RWPE1 (cell line): ENCODE data around the gene GTF2H4.
"Not testable (repeated sequence)": the region's sequence is repeated elsewhere in the genome, so short reads cannot be mapped to it uniquely, and the experiment has no call there.

ENCODE experiments used
- CTCF ChIA-PET: fragments of 350-600 bp; sonication (Branson Sonifier 250); formaldehyde crosslinking; extraction: SDS; loops from one replicate; lab custom pipeline; 2021; lab: Yijun Ruan, JAX
- POLR2A ChIA-PET: fragments of 400-600 bp; formaldehyde crosslinking; extraction: SDS; loops from one replicate; lab custom pipeline; 2020; ENCODE audit warnings: antibody characterized with exemption; ENCODE audit not compliant: low non-redundant PET; lab: Yijun Ruan, JAX
- DNase-seq: peaks from one replicate; pipeline ENCODE4 v3.0.0; 2012; ENCODE audit warnings: low spot score
- H3K27ac ChIP-seq: fragments of 450-650 bp; 2 replicates; pipeline ENCODE4 v1.5.1; 2017
- CTCF ChIP-seq: fragments of 450-650 bp; conservative IDR thresholded peaks from 2 replicates; pipeline ENCODE4 v1.5.1; 2017; ENCODE audit warnings: low read depth, mild to moderate bottlenecking

Gene GTF2H4

GRCh38 chr6:30902709-30903108, 5.3 kb upstream of the GTF2H4 start:
- no peak for TF ChIP-seq CTCF
- POLR2A ChIA-PET: interaction anchor here (1.0 kb wide), 1 partner anchor 10 kb away, joined by 6 read pairs; no protein-coding TSS in a partner anchor
- peak overlapping the region; percentile 58 for H3K27ac ChIP-seq
- CTCF ChIA-PET: interaction anchor here (0.5 to 0.7 kb wide), 2 partner anchors 79 to 154 kb away, joined by 3 to 4 read pairs; no protein-coding TSS in a partner anchor
- DNase-seq: no peak

- peak overlapping the region; percentile 13; the same call in 1 of the 2 replicates for H3K27ac ChIP-seq
- ChIA-PET CTCF (interaction anchor here (0.7 kb wide), 1 partner anchor 78 kb away, joined by 4 read pairs; no protein-coding TSS in a partner anchor), POLR2A (no interaction called here)
- no peak for TF ChIP-seq CTCF
- no peak for DNase-seq
These were observed 4.8 kb upstream of the GTF2H4 start for GRCh38 chr6:30903236-30903635.

DNA sequence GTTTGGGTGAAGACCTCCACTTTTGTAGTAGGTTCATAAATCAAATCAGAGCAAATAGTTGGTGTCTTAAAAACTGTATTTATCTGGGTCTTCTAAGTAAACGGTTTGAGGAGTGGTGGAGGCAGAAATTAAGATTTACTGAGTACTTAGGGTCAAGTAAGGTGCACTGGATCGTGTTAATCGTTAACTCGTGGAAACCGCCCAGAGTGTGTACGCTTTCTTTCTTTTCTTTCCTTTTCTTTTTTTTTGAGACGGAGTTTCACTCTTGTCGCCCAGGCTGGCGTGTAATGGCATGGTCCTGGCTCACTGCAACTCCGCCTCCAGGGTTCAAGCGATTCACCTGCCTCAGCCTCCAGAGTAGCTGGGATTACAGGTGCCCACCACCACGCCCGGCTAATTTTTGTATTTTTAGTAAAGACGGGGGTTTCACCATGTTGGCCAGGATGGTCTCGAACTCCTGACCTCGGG, 683 bp upstream of the GTF2H4 start:
- DNase-seq, CTCF ChIA-PET: not testable (repeated sequence)
- POLR2A ChIA-PET: interaction anchor here (0.6 to 0.9 kb wide), 2 partner anchors 21 to 22 kb away, joined by 3 to 5 read pairs; no protein-coding TSS in a partner anchor
- peak overlapping the region; percentile 69 for H3K27ac ChIP-seq

DNA sequence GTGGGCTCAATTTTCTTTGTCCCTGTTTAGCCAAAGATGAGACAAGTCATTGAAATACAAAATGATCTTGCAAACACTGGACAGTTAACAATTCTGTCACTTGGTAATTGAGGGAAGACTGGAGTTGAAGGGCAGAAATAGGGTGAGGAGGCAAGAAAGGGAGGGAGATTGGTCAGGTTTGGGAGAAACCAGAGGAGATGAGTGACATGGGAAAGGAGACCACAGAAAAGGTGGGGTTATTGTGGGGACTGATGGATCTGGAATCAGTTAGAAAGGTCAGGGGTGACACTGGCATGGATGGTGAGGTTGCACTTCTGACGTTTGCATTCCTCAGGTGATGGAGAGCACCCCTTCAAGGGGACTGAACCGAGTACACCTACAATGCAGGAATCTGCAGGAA, 693 bp downstream of the GTF2H4 start:
- peak overlapping the region; percentile 69 for H3K27ac ChIP-seq
- no peak for DNase-seq
- CTCF ChIA-PET: no interaction called here
- TF ChIP-seq CTCF: no peak
- POLR2A ChIA-PET: no interaction called here

DNA sequence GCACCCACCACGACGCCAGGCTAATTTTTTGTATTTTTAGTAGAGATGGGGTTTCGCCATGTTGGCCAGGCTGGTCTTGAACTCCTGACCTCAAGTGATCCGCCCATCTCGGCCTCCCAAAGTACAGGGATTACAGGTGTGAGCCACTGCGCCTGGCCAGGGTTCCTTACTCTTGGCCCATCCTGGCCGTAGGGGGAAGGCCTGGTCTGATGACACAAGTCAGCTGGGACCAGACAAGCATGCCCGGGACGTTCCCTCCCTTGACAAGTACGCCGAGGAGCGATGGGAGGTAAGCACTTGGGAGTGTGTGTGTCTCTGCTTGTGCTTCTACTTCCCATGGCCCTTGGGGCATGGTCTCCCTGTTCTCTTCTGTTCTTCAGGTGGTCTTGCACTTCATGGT, 2.5 kb downstream of the GTF2H4 start:
- DNase-seq, CTCF ChIA-PET: not testable (repeated sequence)
- peak overlapping the region; percentile 13; the same call in 1 of the 2 replicates for H3K27ac ChIP-seq
- POLR2A ChIA-PET: interaction anchor here (1.2 kb wide), 1 partner anchor 27 kb away, joined by 4 read pairs; the partner anchor contains the start of gene DDR1

DNA sequence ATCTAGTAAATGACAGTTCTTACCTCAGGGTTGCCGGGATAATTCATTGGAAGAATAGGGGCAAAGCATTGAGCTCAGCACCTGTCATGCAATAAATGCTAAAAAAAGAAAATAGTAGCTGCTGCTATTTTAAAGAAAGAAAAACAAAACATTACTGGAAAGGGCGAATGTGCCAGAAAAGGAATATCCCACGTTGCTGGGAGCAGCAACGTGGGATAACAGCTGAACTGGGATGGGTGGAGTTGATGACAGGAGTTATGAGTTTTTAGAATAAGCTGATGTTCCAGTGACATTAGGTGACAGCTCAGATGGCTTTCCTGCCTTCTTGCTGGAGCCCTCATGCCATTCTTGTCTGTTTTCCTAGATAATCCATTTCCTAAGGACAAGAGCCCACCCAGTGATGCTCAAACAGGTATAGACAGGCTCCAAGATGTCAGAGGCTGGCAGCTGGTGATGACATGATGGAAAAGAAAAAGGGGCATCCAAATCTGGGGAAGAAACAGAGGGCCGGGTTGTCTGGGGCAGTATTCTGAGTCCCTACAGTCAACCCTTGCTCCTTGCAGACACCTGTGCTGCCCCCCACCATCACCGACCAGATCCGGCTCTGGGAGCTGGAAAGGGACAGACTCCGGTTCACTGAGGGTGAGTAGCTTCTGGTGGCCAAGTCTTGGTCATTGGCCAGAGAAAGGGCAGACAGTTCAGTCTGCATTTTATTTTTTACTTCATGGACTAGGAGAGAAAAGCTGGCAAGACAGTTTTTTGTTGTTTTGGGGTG, 4.9 kb downstream of the GTF2H4 start:
- peak overlapping the region; percentile 87 for H3K27ac ChIP-seq
- TF ChIP-seq CTCF: no peak
- POLR2A ChIA-PET: interaction anchor here (1.1 to 1.4 kb wide), 4 partner anchors 11 to 90 kb away, joined by 3 to 6 read pairs (median 4); no protein-coding TSS in a partner anchor
- no peak for DNase-seq
- CTCF ChIA-PET: interaction anchor here (0.6 to 3.9 kb wide), 9 partner anchors 16 to 279 kb away, joined by 3 to 29 read pairs (median 4); partner anchors contain the start of gene MUCL3

DNA sequence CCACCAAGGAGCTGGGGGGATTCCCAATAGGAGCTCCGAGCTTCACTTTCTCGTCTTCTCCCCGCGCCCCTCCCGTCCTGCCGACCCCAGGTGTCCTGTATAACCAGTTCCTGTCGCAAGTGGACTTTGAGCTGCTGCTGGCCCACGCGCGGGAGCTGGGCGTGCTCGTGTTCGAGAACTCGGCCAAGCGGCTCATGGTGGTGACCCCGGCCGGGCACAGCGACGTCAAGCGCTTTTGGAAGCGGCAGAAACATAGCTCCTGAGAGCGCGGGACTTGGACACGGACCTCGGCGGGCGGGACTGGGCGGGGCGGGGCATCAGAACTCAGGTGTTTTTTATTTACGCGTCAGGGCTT, 5.7 kb downstream of the GTF2H4 start:
- ChIA-PET POLR2A (interaction anchor here (1.0 to 1.4 kb wide), 5 partner anchors 11 to 157 kb away, joined by 3 to 6 read pairs (median 3); no protein-coding TSS in a partner anchor), CTCF (interaction anchor here (0.6 to 3.9 kb wide), 23 partner anchors 17 to 429 kb away, joined by 3 to 29 read pairs (median 4); partner anchors contain the start of gene DDR1)
- no peak for DNase-seq
- H3K27ac ChIP-seq: peak overlapping the region; percentile 87
- no peak for TF ChIP-seq CTCF
